Kidney (tissue), 14 donors: ENCODE data around the gene COBL. TPM values are rescaled to one million over a fixed set of nuclear protein-coding genes. Genes with fewer than 3 reads are reported as not detected.

Experiments used
- DNase-seq, 5 donors: peaks; one replicate each; pipeline ENCODE4 v3.0.0-alpha.2; 2013 to 2020
- FAIRE-seq: peaks from 2 replicates; lab custom pipeline; 2012; peaks lifted over from hg19 to GRCh38; lab: Jason Lieb, UNC
- H3K27ac ChIP-seq, 2 donors: one replicate each; pipeline ENCODE4 v1.7.0; 2013; ENCODE audit warnings: low read depth in 2 of 2, low read length in 2 of 2, inconsistent platforms in 1 of 2
- H3K27me3 ChIP-seq: one replicate; pipeline ENCODE4 v1.7.1; 2013; ENCODE audit warnings: low read length, inconsistent platforms; ENCODE audit not compliant: control insufficient read depth, insufficient read depth
- H3K36me3 ChIP-seq, 3 donors: one replicate each; pipeline versions ENCODE4 v1.7.0 to v1.7.1; 2013; ENCODE audit warnings: low read length in 3 of 3, control low read depth in 1 of 3, inconsistent platforms in 1 of 3; ENCODE audit not compliant: insufficient read depth in 3 of 3, control insufficient read depth in 2 of 3
- H3K4me1 ChIP-seq, 3 donors: one replicate each; pipeline versions ENCODE4 v1.7.0 to v1.7.1; 2013; ENCODE audit warnings: low read length in 3 of 3, inconsistent platforms in 1 of 3, low read depth in 1 of 3; ENCODE audit not compliant: control insufficient read depth in 2 of 3, insufficient read depth in 2 of 3
- H3K4me3 ChIP-seq, 3 donors: one replicate each; pipeline versions ENCODE4 v1.7.0 to v1.8.1; 2013; ENCODE audit warnings: low read length in 3 of 3, control low read depth in 1 of 3, inconsistent platforms in 1 of 3
- H3K9ac ChIP-seq, 3 donors: one replicate each; pipeline versions ENCODE4 v1.7.0 to v1.7.1; 2013; ENCODE audit warnings: low read length in 3 of 3, control low read depth in 1 of 3, inconsistent platforms in 1 of 3
- H3K9me3 ChIP-seq, 3 donors: one replicate each; pipeline versions ENCODE4 v1.7.0 to v1.7.1; 2013; ENCODE audit warnings: low read length in 3 of 3, control low read depth in 1 of 3, inconsistent platforms in 1 of 3; ENCODE audit not compliant: control insufficient read depth in 2 of 3, insufficient read depth in 1 of 3
- CTCF ChIP-seq: IDR thresholded peaks from 3 replicates; pipeline ENCODE4 v1.5.1; 2012; ENCODE audit warnings: mild to moderate bottlenecking, moderate library complexity, borderline replicate concordance; ENCODE audit not compliant: insufficient read depth; ENCODE audit errors: extremely low read depth
- intact Hi-C: fragments of 100-400 bp; cut with DNase I; formaldehyde crosslinking; loops from one replicate; pipeline ENCODE4 v1.11.1; 2022
- polyA plus RNA-seq: library from polyadenylated mRNA; stranded (reverse); fragments of 350-450 nt; fragmentation: Illumina TruSeq; extraction: RNeasy Lipid Tissue Mini Kit (QIAGEN cat#74804); gene quantifications from one replicate; pipeline ENCODE4 v1.2.3, GENCODE V29; 2014; ENCODE audit warnings: low read depth, low replicate concordance; ENCODE audit not compliant: insufficient read depth
- total RNA-seq: library from RNA; stranded (reverse); fragmentation: NEBNext Ultra II Directional; extraction: Animal tissue kit (Norgen Biotek cat#: 25700); gene quantifications from one replicate; pipeline ENCODE4 v1.2.1, GENCODE V29; 2021
- donor health status: control.
- donor health status: control.
- donor health status: control.
- donor health status: control.
- donor health status: control.
- donor health status: DM: yes; HTN: yes; CAD: no.
- donor health status: Normal renal cell carcinoma (clear cell type).

Gene COBL
- total and polyA plus RNA-seq, 2 donors from 2014 or later: 9.8 to 42.7 TPM

- intact Hi-C loops: no loop called here
- H3K4me1 ChIP-seq: peaks cover 0 to 11% (median 4%) of the 10 kb centered on the region in 3 donors
Measured at GRCh38 chr7:51311166-51311565, 5.4 kb downstream of the COBL start.

GRCh38 chr7:51310131-51310583 lies 6.5 kb downstream of the COBL start:
- Histone ChIP-seq H3K9me3 (no peaks in the 10 kb centered on the region), H3K27me3 (no peaks in the 10 kb centered on the region), H3K9ac (no peak overlapping the region), H3K4me1 (peaks cover 0 to 11% (median 0%) of the 10 kb centered on the region in 3 donors), H3K27ac (no peak overlapping the region), H3K4me3 (no peak overlapping the region), H3K36me3 (no peaks in the 10 kb centered on the region)
- no peak for DNase-seq
- no peak for FAIRE-seq
- TF ChIP-seq CTCF: no peak
- intact Hi-C loops: no loop called here

More at GRCh38 chr7:51311166-51311565, 5.4 kb downstream of the COBL start:
- no peak for DNase-seq
- Histone ChIP-seq H3K27ac (no peak overlapping the region), H3K27me3 (no peaks in the 10 kb centered on the region), H3K36me3 (no peaks in the 10 kb centered on the region), H3K9ac (no peak overlapping the region), H3K9me3 (no peaks in the 10 kb centered on the region), H3K4me3 (no peak overlapping the region)
- no peak for TF ChIP-seq CTCF
- no peak for FAIRE-seq

- H3K9ac ChIP-seq: no peak overlapping the region
- intact Hi-C loops: no loop called here
- DNase-seq (no peak), FAIRE-seq (no peak)
- TF ChIP-seq CTCF: no peak
- H3K27me3 ChIP-seq: no peaks in the 10 kb centered on the region
- no peak overlapping the region for H3K27ac ChIP-seq
- no peaks in the 10 kb centered on the region for H3K36me3 ChIP-seq
- H3K4me1 ChIP-seq: peaks cover 0 to 11% (median 0%) of the 10 kb centered on the region in 3 donors
- no peaks in the 10 kb centered on the region for H3K9me3 ChIP-seq
- H3K4me3 ChIP-seq: no peak overlapping the region
Measured at GRCh38 chr7:51309361-51310130, 7.1 kb downstream of the COBL start.
